ENCODE results near the gene RAB3IL1. TPM values are rescaled to one million over a fixed set of nuclear protein-coding genes. Genes with fewer than 3 reads are reported as not detected.

RAB3IL1 gene
- total RNA-seq, 1 experiment from 2014 or later: 18.1 TPM

DNA sequence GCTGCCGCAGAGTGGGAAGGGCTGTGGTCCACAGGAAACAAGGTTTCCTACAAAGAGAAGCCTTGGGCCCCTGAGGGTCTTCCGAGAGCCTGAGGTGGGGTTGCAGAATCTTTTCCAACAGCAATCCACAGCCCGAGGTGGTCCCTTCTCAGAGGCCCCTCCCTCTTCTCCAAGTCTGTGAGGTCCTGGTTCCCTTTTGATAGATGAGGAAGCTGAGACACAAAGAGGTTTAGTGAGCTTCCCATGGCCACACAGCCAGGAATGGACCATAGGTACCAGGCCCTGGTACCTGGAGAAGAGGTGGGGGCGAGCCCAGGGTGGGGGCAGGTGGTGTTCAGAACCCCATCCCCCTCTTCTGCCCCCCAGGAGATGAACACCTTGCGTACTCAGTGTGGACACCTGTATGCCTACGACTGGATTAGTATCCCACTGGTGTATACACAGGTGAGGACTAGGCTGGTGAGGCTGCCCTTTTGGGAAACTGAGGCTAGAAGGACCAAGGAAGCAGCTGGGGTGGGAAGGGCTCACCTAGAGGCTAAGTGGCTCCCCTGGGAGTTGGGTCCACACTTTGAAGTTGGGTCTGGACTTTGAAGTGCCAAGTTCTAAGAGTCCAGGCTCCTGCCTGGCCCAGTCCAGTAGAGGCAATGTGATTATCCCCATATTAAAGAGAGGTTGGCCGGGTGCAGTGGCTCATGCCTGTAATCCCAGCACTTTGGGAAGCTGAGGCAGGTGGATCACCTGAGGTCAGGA is 39.8 kb upstream of the RAB3IL1 start (continued):
- TF ChIP-seq, protein P1, sequence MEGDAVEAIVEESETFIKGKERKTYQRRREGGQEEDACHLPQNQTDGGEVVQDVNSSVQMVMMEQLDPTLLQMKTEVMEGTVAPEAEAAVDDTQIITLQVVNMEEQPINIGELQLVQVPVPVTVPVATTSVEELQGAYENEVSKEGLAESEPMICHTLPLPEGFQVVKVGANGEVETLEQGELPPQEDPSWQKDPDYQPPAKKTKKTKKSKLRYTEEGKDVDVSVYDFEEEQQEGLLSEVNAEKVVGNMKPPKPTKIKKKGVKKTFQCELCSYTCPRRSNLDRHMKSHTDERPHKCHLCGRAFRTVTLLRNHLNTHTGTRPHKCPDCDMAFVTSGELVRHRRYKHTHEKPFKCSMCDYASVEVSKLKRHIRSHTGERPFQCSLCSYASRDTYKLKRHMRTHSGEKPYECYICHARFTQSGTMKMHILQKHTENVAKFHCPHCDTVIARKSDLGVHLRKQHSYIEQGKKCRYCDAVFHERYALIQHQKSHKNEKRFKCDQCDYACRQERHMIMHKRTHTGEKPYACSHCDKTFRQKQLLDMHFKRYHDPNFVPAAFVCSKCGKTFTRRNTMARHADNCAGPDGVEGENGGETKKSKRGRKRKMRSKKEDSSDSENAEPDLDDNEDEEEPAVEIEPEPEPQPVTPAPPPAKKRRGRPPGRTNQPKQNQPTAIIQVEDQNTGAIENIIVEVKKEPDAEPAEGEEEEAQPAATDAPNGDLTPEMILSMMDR (IDR thresholded peaks at IDR 0.05 in 2 of 3, conservative IDR thresholded peaks at IDR 0.05 in 1 of 3; ENCODE audit: borderline replicate concordance in 1 of 3, insufficient read depth in 1 of 3, low read depth in 2 of 3, low read length in 2 of 3): no peak
- TF ChIP-seq FOSL1 (IDR thresholded peaks at IDR 0.05; ENCODE audit: low read depth): no peak

DNA sequence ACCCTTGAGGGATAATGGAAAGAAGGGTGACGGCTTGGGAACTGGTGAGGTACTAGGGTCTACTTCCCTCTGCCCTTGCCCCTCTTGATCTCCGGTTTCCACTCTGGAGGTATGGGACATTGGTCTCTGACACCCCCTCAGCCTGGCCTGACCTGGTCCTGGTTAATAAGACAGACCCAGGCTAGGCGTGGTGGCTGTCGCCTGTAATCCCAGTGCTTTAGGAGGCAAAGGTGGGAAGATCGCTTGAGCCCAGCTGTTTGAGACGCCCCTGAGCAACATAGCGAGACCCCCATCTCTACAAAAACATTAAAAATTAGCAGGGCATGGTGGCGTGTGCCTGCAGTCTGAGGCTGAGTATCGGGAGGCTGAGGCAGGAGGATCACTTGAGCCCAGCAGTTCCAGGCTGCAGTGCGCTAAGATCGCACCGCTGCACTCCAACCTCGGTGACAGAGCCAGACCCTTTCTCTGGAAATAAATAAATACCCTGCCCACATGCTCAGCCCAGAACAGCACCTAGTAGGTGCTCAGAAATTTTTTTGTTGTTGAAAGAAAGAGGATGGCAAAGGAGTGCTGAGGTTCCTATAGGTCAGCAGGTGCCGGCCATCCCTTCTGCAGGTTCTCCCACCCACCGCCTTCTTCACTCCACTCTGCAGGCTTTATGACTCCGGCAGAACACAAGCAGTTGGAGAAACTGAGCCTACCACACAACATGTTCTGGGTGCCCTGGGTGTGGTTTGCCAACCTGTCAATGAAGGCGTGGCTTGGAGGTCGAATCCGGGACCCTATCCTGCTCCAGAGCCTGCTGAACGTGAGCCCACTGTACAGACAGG is 39.0 kb upstream of the RAB3IL1 start:
- no peaks in the 10 kb centered on the region for H3K9me2 ChIP-seq (ENCODE audit: insufficient read depth)
- intact Hi-C loops (cut with micrococcal nuclease): no loop called here
- H3K9ac ChIP-seq (ENCODE audit: low read length): no peak overlapping the region
- H3K27me3 ChIP-seq (ENCODE audit: insufficient read depth, low read length): no peaks in the 10 kb centered on the region
- ChIA-PET RAD21 (ENCODE audit: low non-redundant PET in 1 of 2, low total read pairs in 2 of 2, uncharacterized antibody in 2 of 2, unreplicated experiment in 2 of 2) (no interaction called here), POLR2A (no interaction called here), CTCF (no interaction called here)
- H3K27ac ChIP-seq (ENCODE audit: low read depth, low read length): no peak overlapping the region
- DNase-seq (ENCODE audit: low read depth, low spot score) (no peak), ATAC-seq (no peak)
- H3K9me3 ChIP-seq (ENCODE audit: control insufficient read depth in 1 of 2, insufficient read depth in 1 of 2, low read depth in 1 of 2, low read length in 2 of 2): no peaks in the 10 kb centered on the region
- TF ChIP-seq SRF (IDR thresholded peaks at IDR 0.05; ENCODE audit: low read depth) (no peak), ZBTB33 (IDR thresholded peaks at IDR 0.05; ENCODE audit: extremely low read depth, insufficient replicate concordance, low read length) (no peak), ZFX (IDR thresholded peaks at IDR 0.05) (no peak), CEBPB (IDR thresholded peaks at IDR 0.05; ENCODE audit: low read depth) (no peak), EZH2 (IDR thresholded peaks at IDR 0.05) (no peak), YY1 (IDR thresholded peaks at IDR 0.05; ENCODE audit: extremely low read depth, insufficient replicate concordance, low read depth, low read length) (no peak)
- TF ChIP-seq, protein P2, sequence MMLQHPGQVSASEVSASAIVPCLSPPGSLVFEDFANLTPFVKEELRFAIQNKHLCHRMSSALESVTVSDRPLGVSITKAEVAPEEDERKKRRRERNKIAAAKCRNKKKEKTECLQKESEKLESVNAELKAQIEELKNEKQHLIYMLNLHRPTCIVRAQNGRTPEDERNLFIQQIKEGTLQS (IDR thresholded peaks at IDR 0.05): no peak
- H3K4me1 ChIP-seq (ENCODE audit: control insufficient read depth in 1 of 2, insufficient read depth in 2 of 2, low read length in 2 of 2): peaks cover 0 to 16% of the 10 kb centered on the region in 2 experiments; a peak in 3 of 4 replicates
- H3K79me2 ChIP-seq (ENCODE audit: insufficient read depth, low read length): no peaks in the 10 kb centered on the region
- H3K36me3 ChIP-seq (ENCODE audit: control insufficient read depth in 1 of 2, insufficient read depth in 2 of 2, low read length in 2 of 2): no peaks in the 10 kb centered on the region
- H4K20me1 ChIP-seq (ENCODE audit: insufficient read depth): no peaks in the 10 kb centered on the region
- H3K4me3 ChIP-seq (replicated peaks in 1 of 2; ENCODE audit: low read depth in 1 of 2, low read length in 2 of 2): no peak overlapping the region
- H2AFZ ChIP-seq (ENCODE audit: low read depth, low read length, poor library complexity, severe bottlenecking): no peak overlapping the region
- H3K4me2 ChIP-seq (ENCODE audit: low read length): no peak overlapping the region
- no TSS peak for BruUV-seq (replicated peaks)

Data from HCT116 (cell line).